Measurements from ENCODE around the gene C16orf82.

- TF ChIP-seq CTCF (conservative IDR thresholded peaks at IDR 0.05; ENCODE audit: low read depth, low read length) = no peak
- no peak for TF ChIP-seq EZH2phosphoT487 (IDR thresholded peaks at IDR 0.05; ENCODE audit: borderline replicate concordance, low read length)
Measured at GRCh38 chr16:27046958-27047518, 19.7 kb upstream of the C16orf82 start.

Measured in PC-3 (cell line).